ENCODE results near the gene APMAP. TPM values are rescaled to one million over a fixed set of nuclear protein-coding genes. Genes with fewer than 3 reads are reported as not detected.

APMAP gene
- total RNA-seq, 1 experiment from 2014 or later, result 80.3 TPM

DNA sequence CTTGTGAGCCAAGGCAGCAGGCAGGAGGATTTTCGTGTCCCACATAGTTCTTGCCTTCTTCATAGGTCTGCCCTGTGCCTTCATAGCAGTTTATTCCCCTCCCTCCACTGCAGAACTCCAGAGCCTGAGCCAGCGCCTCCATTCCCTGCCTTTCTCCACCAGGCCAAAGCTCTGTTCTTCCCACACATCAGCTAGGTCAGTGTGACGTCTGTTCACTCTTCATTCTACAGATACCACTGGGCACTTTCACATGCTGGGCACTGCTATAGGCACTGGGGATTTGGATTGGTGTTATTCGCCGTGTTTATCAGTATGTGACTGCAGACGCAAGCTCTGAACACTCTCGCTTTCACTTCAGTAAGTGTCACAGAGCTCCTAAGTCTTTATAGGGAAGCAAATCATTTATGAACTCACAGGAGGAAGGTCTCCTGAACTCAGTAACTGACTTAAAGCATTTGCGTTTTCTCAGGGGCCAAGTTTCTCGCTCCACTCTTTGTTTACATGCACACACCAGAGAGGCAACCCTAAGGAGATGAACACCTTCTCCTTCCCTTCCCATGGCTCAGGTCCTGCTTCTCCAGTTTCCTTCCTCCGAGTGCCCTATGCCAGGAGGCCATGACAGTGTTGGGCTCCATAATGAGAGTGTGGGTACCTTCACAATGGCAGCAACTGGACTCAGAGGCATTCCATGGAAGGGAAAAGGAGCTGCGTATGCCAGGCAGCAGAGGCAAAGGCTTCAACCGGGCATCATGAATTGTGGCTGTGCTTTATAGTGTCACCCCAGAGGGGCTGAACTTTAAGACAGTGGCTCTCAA lies 6.3 kb upstream of the APMAP start:
- no peaks in the 10 kb centered on the region for H3K9me3 ChIP-seq
- H3K4me3 ChIP-seq, result no peak overlapping the region
- no peak for DNase-seq
- H3K36me3 ChIP-seq, result no peaks in the 10 kb centered on the region
- H3K27me3 ChIP-seq, result no peaks in the 10 kb centered on the region

DNA sequence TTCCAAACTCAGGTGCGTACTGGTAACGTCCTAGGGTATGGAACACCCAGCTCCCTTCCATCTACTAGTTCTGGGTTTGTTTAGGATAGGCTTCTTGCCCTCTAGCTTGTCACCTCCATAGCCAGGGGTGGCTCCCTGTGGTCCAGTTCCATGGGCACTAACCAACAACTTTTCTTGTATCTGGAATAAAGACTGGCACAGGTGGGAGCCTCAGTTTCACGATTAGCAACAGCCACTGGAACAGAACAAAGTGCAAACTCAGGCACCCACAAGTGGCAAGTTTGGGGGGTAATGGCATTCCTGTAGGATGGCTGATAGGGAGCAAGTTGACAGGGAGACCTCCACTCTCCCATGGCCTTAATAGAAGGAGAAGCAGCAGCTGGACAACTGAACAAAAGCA lies 5.6 kb upstream of the APMAP start:
- H3K9me3 ChIP-seq, result no peaks in the 10 kb centered on the region
- no peak for DNase-seq
- H3K36me3 ChIP-seq, result no peaks in the 10 kb centered on the region
- no peaks in the 10 kb centered on the region for H3K27me3 ChIP-seq
- H3K4me3 ChIP-seq, result no peak overlapping the region

DNA sequence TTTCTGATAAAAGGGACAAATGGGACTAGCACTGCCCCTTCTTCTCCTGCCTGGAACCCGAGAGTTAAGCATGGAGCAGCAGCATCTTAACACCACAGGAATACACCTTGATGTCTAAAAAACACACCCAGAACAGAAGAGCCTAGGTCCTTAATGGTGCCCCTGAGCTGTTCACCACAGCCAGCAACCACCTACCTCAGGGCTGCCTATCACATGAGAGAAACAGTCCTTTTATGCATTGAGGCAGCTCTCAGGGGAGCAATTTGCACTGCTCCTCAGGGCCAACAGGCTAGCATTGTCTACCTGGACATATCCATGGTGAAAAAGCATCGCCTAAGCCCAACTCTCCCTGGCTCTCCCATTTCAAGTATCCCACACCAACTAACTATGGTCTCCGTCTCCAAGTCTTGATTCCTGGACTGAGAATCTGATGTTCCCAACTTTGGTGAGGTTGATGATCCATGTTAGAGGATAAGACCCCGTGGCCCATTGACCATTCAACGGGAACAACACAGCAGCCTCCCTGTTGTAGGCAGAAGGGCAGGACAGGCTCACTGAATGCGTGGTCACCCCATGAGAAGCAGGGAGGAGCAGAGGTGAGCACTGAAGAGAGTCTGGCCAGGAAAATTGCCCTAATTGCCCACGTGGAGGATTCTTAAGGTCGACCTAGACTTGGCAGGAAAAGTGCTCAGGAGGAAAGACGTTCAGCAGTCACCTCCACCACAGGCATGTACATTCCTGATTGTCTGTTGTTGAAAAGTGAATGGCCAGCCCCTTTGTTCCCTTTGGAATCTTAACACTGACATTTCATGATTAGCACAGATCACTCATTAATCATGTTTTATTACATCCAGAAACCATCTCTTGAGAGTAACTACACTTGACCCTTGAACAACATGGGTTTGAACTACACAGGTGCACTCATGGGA lies 4.2 kb upstream of the APMAP start:
- Histone ChIP-seq H3K27me3 (no peaks in the 10 kb centered on the region), H3K36me3 (no peaks in the 10 kb centered on the region), H3K4me3 (no peak overlapping the region), H3K9me3 (no peaks in the 10 kb centered on the region)
- DNase-seq, result no peak

DNA sequence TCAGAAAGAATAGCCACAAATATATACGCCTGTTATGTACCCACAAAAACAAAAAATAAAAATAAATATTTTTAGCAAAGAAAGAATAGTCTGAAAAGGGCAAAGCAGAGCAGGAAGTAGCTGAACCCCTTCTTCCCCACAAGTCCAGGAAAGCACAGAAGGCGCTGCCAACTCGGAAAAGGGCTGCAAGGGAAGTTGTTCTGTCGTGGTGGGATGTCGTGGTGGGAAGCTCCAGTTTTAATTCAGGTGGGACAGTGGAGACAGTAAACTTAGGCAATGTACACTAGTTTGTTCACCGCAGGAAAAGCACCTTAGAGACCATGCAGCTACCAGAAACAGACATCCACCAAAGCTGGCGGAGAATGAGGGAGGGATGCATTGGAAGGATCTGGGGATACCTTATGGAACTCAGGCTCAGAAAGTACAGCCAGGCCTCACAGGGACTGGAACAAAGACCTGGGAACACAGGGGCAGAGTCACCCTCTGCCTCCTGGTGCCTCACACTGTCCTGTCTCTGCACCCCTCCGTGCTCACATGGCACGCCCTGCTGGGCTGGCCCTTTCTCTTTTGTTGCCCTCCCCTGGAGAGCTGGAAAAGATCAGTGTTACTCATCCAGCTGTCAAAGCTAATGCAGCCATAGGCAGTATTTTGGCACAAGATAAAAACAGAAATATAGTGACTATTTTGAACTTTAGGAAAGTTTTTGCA lies 3.3 kb upstream of the APMAP start:
- peak; percentile 62 for DNase-seq
- no peaks in the 10 kb centered on the region for H3K27me3 ChIP-seq
- H3K9me3 ChIP-seq, result no peaks in the 10 kb centered on the region
- no peaks in the 10 kb centered on the region for H3K36me3 ChIP-seq
- H3K4me3 ChIP-seq, result no peak overlapping the region

DNA sequence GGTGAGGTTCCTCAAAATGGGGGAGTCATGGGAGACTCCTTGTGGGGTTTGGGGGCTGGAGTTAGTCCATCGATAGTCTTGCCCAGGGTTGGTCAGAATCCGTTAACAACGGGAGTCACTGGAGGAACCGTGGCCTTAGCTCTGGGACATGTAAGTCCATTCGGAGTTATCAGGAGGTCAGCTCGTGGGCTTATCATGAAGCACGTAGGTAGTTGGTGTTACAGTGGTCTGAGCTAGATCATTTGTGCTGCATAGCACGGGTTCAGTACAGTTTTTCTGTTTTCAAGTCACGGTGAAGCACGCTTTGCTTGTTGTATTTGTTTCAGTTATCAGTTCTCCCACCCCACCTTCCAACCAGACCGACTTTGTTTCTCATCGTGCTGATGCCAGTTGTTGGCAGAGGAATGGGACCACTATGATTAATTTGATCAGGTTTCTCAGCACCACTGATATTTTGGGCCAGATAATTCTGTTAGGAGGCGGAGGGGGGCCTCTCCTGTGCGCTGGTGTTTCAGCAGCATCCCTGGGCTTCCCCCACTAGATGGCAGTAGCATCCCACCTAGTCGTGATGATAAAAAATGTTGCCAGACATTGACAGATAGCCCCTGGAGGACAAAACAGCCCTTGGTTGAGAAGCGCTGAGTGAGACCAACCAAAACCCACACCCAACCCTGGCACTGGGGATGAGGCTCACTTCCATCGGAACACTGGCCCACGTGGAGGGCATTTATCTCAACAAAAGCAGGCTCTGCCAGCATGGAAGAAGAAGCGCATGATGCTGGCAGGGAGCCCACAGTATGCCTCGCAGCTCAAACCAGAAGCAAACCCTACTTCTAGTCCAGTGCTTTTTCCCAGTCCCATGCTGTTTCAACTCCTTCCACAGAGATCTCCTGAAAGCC lies 2.2 kb upstream of the APMAP start:
- DNase-seq, result peak; percentile 41
- no peaks in the 10 kb centered on the region for H3K27me3 ChIP-seq
- no peaks in the 10 kb centered on the region for H3K9me3 ChIP-seq
- no peaks in the 10 kb centered on the region for H3K36me3 ChIP-seq
- no peak overlapping the region for H3K4me3 ChIP-seq

DNA sequence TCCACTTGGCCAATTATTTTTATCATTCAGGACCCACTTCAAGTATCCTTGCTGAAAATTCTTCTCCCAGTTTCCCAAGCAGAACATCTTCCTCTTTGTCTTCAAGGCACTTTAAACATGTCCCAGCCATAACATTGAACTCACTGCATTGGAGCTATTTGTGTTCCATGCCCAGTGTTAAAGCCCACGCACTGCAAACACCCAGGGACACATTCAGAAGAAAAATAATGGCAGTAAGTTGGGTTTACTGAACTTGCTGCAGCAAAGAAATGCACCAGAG lies 1.6 kb upstream of the APMAP start:
- Histone ChIP-seq H3K27me3 (no peaks in the 10 kb centered on the region), H3K36me3 (no peaks in the 10 kb centered on the region), H3K4me3 (no peak overlapping the region), H3K9me3 (no peaks in the 10 kb centered on the region)
- DNase-seq, result no peak

DNA sequence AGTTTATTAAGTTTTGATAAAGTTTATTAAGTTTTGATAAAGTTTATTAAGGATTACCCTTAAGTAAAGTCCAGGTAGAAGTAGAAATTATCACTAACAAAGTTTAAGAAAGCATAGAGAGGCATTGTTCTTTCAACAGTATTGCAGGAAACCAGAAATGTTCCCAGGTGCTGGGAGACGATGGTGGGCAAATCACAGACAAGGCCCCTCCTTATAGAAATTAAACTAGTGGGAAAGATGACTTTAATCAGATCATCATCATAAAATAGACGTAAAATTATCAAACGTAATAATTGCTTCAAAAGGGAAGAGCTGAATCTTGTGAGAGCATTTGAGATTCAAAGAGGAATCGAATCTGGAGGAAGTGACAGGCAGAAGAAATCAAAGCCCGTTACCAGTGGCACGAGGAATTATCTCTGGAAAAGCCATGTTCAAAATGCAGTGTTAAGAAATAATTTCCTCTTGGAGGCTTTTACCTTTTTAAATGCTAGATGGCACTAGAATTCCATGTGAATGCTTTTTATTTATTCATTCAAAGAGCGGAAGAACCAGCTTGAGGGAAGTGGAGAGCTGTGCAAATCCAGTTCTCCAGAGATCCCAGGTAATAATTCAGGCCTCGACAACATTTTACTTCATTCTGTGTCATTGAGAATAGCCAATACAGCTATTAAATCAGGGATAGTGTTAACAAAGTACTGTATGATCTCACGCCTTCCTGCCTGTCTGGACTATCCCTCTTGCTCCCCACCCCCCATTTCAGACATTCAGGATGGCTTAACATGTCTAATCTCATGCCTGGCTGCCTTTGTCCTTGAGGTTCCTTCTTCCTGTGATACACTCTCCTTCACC lies 1.0 kb upstream of the APMAP start:
- Histone ChIP-seq H3K9me3 (no peaks in the 10 kb centered on the region), H3K27me3 (no peaks in the 10 kb centered on the region), H3K36me3 (no peaks in the 10 kb centered on the region), H3K4me3 (peak overlapping the region; percentile 74)
- DNase-seq, result no peak

DNA sequence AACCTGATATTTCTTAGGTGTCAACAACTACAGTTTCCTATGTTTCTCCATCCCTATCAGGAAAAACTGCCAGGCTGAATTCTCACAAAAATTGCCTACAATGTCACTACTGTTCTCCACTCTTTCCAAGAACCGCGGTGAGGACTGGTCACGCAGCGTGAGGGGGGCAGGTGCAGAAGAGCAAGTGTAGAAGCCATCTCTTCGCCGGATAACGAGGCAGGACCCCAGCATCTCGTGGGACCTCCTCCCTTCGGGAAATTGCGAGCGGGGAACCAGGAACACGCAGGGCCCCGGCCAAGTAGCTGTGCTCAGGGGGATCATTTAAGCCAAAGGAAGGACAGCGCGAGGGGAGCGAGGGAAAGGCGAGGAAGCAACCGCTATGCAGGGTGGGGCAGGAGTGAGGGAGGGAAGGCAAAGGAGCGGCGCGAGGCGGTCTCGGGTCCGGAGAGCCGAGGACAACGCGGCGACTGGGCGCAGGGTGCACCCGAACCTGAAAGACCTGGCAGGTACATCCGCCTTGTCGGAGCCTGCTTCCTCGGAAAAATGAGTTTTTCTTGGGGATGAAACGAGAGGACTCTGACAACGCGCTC lies 559 bp downstream of the APMAP start:
- no peaks in the 10 kb centered on the region for H3K9me3 ChIP-seq
- DNase-seq, result peak; percentile 17
- H3K4me3 ChIP-seq, result peak overlapping the region; percentile 74
- H3K36me3 ChIP-seq, result no peaks in the 10 kb centered on the region
- no peaks in the 10 kb centered on the region for H3K27me3 ChIP-seq

DNA sequence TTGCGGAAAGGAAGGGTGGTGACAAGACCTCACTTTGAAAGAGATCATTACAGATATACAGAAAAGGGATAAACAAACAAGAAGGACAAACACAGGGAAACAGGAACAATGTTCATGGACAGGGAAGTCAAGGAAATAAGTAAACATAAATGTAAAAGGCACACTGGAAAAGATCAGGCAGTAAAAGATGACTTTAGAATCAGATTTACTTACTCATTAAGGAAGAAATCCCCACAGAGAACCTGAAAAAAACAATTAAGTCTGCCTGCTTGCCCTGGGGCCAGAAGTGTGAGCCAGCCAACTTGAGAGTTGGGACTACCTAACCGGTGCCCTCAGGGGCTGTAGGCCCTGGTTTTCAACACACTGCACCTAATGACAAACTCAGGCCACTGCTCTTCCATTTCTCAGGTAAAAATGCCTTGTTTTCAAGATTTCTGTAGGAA lies 1.7 kb downstream of the APMAP start:
- no peaks in the 10 kb centered on the region for H3K27me3 ChIP-seq
- no peak for DNase-seq
- H3K36me3 ChIP-seq, result no peaks in the 10 kb centered on the region
- H3K9me3 ChIP-seq, result no peaks in the 10 kb centered on the region
- no peak overlapping the region for H3K4me3 ChIP-seq

DNA sequence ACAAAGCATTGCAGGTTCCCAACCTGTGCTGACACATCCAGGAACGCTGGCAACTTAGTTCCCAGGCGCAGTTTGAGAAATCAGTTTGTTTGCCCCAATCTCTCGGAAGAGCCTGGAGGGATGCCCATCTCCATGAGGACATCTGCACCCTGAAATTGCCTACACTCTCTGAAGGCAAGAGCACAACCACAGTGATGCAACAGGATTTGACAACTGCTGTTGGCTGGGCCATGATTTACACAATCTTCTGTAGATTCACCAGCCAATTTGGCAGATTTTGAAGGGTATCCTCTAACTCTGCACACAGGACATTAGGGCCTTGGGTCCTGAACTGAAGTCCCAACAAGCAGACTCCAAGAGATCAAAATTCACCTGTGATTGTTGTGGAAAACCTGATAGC lies 3.4 kb downstream of the APMAP start:
- H3K36me3 ChIP-seq, result no peaks in the 10 kb centered on the region
- no peak overlapping the region for H3K4me3 ChIP-seq
- DNase-seq, result no peak
- no peaks in the 10 kb centered on the region for H3K9me3 ChIP-seq
- no peaks in the 10 kb centered on the region for H3K27me3 ChIP-seq

DNA sequence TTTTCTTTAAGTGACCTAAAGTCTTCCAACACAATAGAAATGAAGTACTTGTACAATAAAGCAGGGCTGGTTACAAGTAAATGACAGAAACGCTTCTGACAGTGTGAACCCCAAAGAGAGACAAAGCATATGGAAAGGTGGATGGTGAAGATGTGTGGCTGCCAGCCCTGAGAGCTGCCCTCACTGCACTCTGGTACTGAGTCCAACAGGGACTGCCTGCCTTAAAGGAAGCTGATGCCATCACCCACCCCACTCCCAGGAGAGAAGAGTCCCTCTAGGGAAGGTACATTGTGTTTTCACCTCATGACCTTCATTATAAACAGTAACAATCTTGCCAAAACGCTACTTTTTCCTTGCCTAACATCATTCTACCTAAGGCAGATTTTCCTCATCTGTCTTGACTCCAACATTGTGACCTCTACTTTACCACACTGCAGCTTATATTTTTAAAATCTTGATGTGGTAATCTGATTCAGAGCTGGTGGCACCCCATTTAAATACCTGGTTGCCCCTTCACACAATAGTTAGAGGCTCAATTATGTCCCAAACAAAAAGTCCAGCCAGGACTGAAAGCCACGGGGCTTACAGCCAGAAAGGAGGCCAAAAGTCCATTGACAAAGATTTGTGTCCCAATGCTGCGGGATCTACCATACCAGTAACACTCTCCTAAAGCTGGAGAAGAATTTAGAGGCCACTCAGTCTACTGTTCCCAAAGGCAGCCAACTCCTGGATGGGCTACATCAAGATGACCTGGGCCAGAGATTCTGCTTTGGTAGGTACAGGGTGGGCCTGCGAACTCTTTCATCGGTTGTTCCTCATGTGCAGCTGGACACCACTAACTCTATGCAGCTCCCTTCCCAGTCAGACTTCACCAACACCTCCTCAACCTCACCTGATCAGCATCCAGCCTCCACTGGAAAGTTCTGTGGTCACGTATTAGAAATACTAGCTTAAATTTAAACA lies 4.4 kb downstream of the APMAP start:
- DNase-seq, result no peak
- Histone ChIP-seq H3K4me3 (no peak overlapping the region), H3K36me3 (no peaks in the 10 kb centered on the region; the same call in 1 of the 2 replicates), H3K9me3 (no peaks in the 10 kb centered on the region), H3K27me3 (no peaks in the 10 kb centered on the region)

DNA sequence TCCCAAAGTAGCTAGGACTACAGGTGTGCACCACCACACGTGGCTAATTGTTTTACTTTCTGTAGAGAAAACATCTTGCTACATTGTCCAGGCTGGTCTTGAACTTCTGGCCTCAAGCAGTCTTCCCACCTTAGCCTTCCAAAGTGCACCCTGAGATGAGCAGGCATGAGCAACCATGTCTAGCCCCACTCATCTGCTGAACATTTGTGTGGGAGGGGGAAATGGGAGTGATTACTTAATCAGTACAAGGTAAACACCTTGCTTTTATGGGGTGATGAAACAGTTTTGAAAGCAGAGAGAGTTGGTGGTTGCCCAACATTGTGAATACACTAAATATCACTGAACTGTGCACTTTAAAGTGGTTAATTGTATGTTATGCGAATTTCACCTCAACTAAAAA lies 5.3 kb downstream of the APMAP start:
- no peak for DNase-seq
- Histone ChIP-seq H3K36me3 (peaks cover 3% of the 10 kb centered on the region; the same call in 1 of the 2 replicates), H3K4me3 (no peak overlapping the region), H3K9me3 (no peaks in the 10 kb centered on the region), H3K27me3 (no peaks in the 10 kb centered on the region)

DNA sequence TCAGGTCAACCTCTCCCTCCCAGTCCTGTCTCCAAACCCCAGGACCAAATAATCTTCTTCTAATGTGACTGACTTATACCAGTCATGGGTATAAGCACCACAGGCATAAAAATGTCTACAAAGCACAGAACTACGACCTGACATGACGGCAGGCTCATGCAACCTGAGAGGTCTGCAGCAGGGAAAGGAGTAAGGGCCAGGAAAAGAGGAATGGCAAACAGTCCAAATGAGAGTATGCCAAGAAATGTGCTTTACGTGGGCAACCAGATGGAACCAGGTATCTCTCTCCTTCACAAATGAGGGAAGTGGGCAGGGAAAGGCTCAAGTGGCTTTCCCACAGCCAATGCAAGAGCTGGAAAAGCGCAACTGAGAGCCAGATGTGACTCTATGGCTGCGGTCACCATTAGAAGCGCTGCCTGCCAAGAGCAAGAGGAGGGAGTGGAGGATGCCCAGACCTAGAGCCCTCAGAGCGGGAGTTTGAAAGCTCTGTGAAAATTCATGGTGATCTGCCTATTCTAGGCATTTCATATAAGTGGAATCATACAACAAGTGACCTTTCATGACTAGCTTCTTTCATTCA lies 6.0 kb downstream of the APMAP start:
- H3K4me3 ChIP-seq, result no peak overlapping the region
- no peak for DNase-seq
- no peaks in the 10 kb centered on the region for H3K9me3 ChIP-seq
- H3K36me3 ChIP-seq, result peaks cover 3% of the 10 kb centered on the region; the same call in 1 of the 2 replicates
- H3K27me3 ChIP-seq, result no peaks in the 10 kb centered on the region

DNA sequence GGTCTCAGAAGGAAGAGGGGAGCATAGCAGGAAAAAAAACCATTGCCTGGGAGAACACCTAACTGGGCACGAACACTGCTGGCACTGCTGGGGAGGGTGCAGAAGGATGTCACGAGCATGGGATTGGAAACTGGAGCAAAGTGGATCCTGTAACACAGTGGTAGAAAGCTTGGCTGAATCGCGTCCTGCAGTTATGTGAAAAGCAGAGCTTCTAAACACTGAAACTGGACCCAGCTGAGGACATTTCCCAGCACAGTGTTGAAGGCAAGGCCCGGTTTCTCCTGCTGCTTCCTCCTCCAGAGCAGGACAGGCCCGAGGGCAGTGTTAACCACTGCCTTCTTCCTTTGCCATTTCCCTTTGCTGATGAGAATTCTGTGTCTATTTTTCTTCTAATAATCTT lies 6.7 kb downstream of the APMAP start:
- DNase-seq, result no peak

More for the DNA sequence above, 6.7 kb downstream of the APMAP start:
- Histone ChIP-seq H3K9me3 (no peaks in the 10 kb centered on the region), H3K27me3 (no peaks in the 10 kb centered on the region), H3K4me3 (no peak overlapping the region), H3K36me3 (peaks cover 3% of the 10 kb centered on the region; the same call in 1 of the 2 replicates)

Measured in MG63 (cell line).